SU-DHL-6 (cell line): Measurements from ENCODE around the gene NCDN.

Experiments used
- H2AFZ ChIP-seq: fragments of 200-600 bp; sonication (generic); 2 replicates; pipeline ENCODE4 v1.6.1; 2014; ENCODE audit warnings: low read depth, mild to moderate bottlenecking, moderate library complexity, mixed read lengths, antibody characterized with exemption, low read length; ENCODE audit not compliant: severe bottlenecking
- H3F3A ChIP-seq: fragments of 200-600 bp; shearing (Covaris generic); 2 replicates; pipeline ENCODE4 v1.6.0; 2016; ENCODE audit warnings: antibody characterized with exemption, mild to moderate bottlenecking; ENCODE audit not compliant: insufficient read depth
- H3K27ac ChIP-seq: fragments of 200-600 bp; sonication (generic); 2 replicates; pipeline ENCODE4 v1.5.1; 2016; ENCODE audit warnings: low read depth, mild to moderate bottlenecking, low read length, moderate library complexity, mixed read lengths
- H3K27me3 ChIP-seq: fragments of 200-600 bp; sonication (generic), shearing (Covaris generic); 2 replicates; pipeline ENCODE4 v1.6.0; 2014; ENCODE audit warnings: mild to moderate bottlenecking, low read length
- H3K36me3 ChIP-seq: fragments of 200-600 bp; sonication (generic); 2 replicates; pipeline ENCODE4 v1.6.1; 2014; ENCODE audit warnings: mild to moderate bottlenecking, low read length, mixed read lengths
- H3K4me2 ChIP-seq: fragments of 300-600, 200-600 bp; shearing (Covaris generic), sonication (generic); 2 replicates; pipeline ENCODE4 v1.6.0; 2014; ENCODE audit warnings: low read length, low read depth, mild to moderate bottlenecking; ENCODE audit not compliant: poor library complexity, severe bottlenecking
- H3K4me3 ChIP-seq: fragments of 200-600 bp; sonication (generic); 2 replicates; pipeline ENCODE4 v1.5.1; 2014; ENCODE audit warnings: antibody characterized with exemption, low read length, mild to moderate bottlenecking, mixed read lengths; ENCODE audit not compliant: insufficient read depth, poor library complexity, severe bottlenecking
- H3K79me2 ChIP-seq: fragments of 200-600 bp; sonication (generic); 2 replicates; pipeline ENCODE4 v1.6.1; 2014; ENCODE audit warnings: mild to moderate bottlenecking, low read length, moderate library complexity; ENCODE audit not compliant: insufficient read depth
- H3K9ac ChIP-seq: fragments of 200-600 bp; sonication (generic); 2 replicates; pipeline ENCODE4 v1.7.0; 2014; ENCODE audit warnings: mild to moderate bottlenecking, low read length
- H3K9me2 ChIP-seq: fragments of 200-600 bp; sonication (generic); replicated peaks from 2 replicates; pipeline ENCODE4 v1.6.1; 2014; ENCODE audit warnings: low read length; ENCODE audit not compliant: insufficient read depth
- H3K9me3 ChIP-seq: fragments of 200-600 bp; sonication (generic); 2 replicates; pipeline ENCODE4 v1.6.1; 2014; ENCODE audit warnings: low read length, mixed read lengths; ENCODE audit not compliant: insufficient read depth
- H4K20me1 ChIP-seq: fragments of 200-600 bp; sonication (generic); 2 replicates; pipeline ENCODE4 v1.6.1; 2014; ENCODE audit warnings: low read depth, mild to moderate bottlenecking, antibody characterized with exemption, low read length, moderate library complexity, mixed read lengths
- EZH2phosphoT487 ChIP-seq: fragments of 200-600 bp; sonication (generic), shearing (Covaris generic); conservative IDR thresholded peaks from 2 replicates; pipeline ENCODE4 v1.6.1; 2018; ENCODE audit warnings: mild to moderate bottlenecking, antibody characterized with exemption, low read length, moderate library complexity, mixed read lengths
- TF ChIP-seq, protein P1 (sequence below): fragments of 200-600 bp; sonication (generic); IDR thresholded peaks from one replicate; pipeline ENCODE4 v1.5.1; 2017; ENCODE audit warnings: antibody characterized with exemption, mild to moderate bottlenecking, low read length, moderate library complexity; ENCODE audit not compliant: insufficient read depth, poor library complexity, severe bottlenecking

The NCDN gene

DNA sequence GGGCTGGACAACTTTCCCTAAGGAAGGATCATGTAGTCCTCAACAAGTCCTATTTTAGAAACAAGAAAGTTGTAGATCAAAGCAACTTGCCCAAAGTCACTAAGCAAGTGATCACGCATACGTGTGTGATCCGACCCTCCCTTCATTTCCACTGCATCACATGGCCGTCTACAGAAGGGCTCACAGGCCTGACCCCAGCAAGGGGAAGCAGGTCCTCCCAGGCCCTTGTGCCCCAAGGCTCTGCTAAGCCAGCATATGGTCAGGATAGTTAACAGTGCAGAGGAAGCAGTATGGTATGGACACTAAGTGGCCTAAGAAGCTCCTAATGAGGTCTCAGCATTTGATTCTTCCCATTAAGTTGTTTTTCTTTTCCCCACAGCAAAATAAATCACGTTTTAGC lies 40.3 kb downstream of the NCDN start:
- Histone ChIP-seq H3F3A (0 out of 2 replicates have a peak, but pooled peaks cover 4% of the 10 kb centered on the region), H3K36me3 (peaks cover 2% of the 10 kb centered on the region; the same call in 1 of the 2 replicates), H3K4me2 (no peak overlapping the region), H3K9me3 (no peaks in the 10 kb centered on the region), H3K9me2 (no peaks in the 10 kb centered on the region), H3K9ac (no peak overlapping the region), H3K4me3 (no peak overlapping the region), H3K27ac (no peak overlapping the region), H4K20me1 (no peaks in the 10 kb centered on the region), H3K79me2 (no peaks in the 10 kb centered on the region), H3K27me3 (no peaks in the 10 kb centered on the region), H2AFZ (no peak overlapping the region)
- TF ChIP-seq, protein P1, sequence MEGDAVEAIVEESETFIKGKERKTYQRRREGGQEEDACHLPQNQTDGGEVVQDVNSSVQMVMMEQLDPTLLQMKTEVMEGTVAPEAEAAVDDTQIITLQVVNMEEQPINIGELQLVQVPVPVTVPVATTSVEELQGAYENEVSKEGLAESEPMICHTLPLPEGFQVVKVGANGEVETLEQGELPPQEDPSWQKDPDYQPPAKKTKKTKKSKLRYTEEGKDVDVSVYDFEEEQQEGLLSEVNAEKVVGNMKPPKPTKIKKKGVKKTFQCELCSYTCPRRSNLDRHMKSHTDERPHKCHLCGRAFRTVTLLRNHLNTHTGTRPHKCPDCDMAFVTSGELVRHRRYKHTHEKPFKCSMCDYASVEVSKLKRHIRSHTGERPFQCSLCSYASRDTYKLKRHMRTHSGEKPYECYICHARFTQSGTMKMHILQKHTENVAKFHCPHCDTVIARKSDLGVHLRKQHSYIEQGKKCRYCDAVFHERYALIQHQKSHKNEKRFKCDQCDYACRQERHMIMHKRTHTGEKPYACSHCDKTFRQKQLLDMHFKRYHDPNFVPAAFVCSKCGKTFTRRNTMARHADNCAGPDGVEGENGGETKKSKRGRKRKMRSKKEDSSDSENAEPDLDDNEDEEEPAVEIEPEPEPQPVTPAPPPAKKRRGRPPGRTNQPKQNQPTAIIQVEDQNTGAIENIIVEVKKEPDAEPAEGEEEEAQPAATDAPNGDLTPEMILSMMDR: no peak

GRCh38 chr1:35598895-35599294 lies 41.3 kb downstream of the NCDN start:
- Histone ChIP-seq H2AFZ (no peak overlapping the region), H3K4me2 (no peak overlapping the region), H3K9ac (no peak overlapping the region), H3K27me3 (no peaks in the 10 kb centered on the region), H3F3A (0 out of 2 replicates have a peak, but pooled peaks cover 4% of the 10 kb centered on the region), H3K9me3 (no peaks in the 10 kb centered on the region), H3K4me3 (no peak overlapping the region), H3K36me3 (peaks cover 4% of the 10 kb centered on the region; the same call in 1 of the 2 replicates), H3K79me2 (no peaks in the 10 kb centered on the region), H3K27ac (no peak overlapping the region), H4K20me1 (no peaks in the 10 kb centered on the region), H3K9me2 (no peaks in the 10 kb centered on the region)
- TF ChIP-seq EZH2phosphoT487: no peak
- TF ChIP-seq, protein P1: no peak

GRCh38 chr1:35599411-35599810 lies 41.8 kb downstream of the NCDN start:
- no peaks in the 10 kb centered on the region for H3K9me3 ChIP-seq
- no peaks in the 10 kb centered on the region for H3K9me2 ChIP-seq
- no peak for TF ChIP-seq EZH2phosphoT487
- TF ChIP-seq, protein P1: no peak
- H3K9ac ChIP-seq: no peak overlapping the region
- 0 out of 2 replicates have a peak, but pooled peaks cover 4% of the 10 kb centered on the region for H3F3A ChIP-seq
- no peaks in the 10 kb centered on the region for H3K27me3 ChIP-seq
- peaks cover 4% of the 10 kb centered on the region; the same call in 1 of the 2 replicates for H3K36me3 ChIP-seq
- no peak overlapping the region for H3K27ac ChIP-seq
- H3K4me3 ChIP-seq: no peak overlapping the region
- H2AFZ ChIP-seq: no peak overlapping the region
- H4K20me1 ChIP-seq: no peaks in the 10 kb centered on the region
- H3K4me2 ChIP-seq: no peak overlapping the region
- H3K79me2 ChIP-seq: no peaks in the 10 kb centered on the region
